Stimulated activated CD4-positive, alpha-beta T cell treated with anti-CD3 and anti-CD28 coated beads, Interleukin-15, amount 100 ng/mL, for 48 hours (primary cell): ENCODE results near the gene PAM16.
"Not testable (repeated sequence)": the region's sequence is repeated elsewhere in the genome, so short reads cannot be mapped to it uniquely, and the experiment has no call there.

Experiments used
- DNase-seq, 2 donors: peaks; one replicate each; pipeline ENCODE4 v3.0.0-alpha.2; 2020; ENCODE audit warnings: low read depth in 2 of 2

PAM16 gene

GRCh38 chr16:4334724-4335495 lies 16.2 kb downstream of the PAM16 start:
- DNase-seq = no peak

DNA sequence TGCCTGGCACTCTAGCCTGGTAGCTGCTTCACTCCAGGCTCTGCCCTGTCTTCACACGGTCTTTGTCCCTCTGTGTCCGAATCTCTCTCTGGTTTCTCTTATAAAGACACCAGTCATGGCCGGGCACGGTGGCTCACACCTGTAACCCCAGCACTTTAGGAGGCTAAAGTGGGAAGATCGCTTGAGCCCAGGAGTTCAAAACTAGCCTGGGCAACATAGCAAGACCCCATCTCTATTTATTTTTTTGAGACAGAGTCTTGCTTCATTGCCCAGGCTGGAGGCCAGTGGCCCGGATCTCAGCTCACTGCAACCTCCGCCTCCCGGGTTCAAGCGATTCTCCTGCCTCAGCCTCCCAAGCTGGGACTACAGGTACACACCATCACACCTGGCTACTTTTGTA lies 17.4 kb downstream of the PAM16 start:
- DNase-seq = not testable (repeated sequence)

- DNase-seq = no peak
Observed at GRCh38 chr16:4333308-4333638, 17.8 kb downstream of the PAM16 start.

- DNase-seq = no peak
Observed at GRCh38 chr16:4332623-4333307, 18.4 kb downstream of the PAM16 start.

DNA sequence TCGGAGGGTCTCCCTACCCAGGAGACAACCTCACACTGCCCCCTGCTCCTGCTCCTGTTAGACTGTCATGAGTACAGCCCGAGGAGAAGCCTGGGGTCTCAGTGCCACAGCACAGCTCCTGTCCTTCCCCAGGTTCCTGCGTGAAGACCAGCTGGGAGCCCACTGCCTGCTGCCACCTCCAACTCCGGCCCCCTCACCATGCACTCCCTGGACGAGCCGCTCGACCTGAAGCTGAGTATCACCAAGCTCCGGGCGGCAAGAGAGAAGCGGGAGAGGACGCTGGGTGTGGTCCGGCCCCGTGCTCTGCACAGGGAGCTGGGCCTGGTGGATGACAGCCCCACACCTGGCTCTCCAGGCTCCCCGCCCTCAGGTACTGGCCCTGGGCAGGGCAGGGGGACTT lies 19.0 kb downstream of the PAM16 start:
- DNase-seq = no peak

- peak in 1 of 2 donors; percentile 54 for DNase-seq
Observed at GRCh38 chr16:4330277-4330874, 20.7 kb downstream of the PAM16 start.

DNA sequence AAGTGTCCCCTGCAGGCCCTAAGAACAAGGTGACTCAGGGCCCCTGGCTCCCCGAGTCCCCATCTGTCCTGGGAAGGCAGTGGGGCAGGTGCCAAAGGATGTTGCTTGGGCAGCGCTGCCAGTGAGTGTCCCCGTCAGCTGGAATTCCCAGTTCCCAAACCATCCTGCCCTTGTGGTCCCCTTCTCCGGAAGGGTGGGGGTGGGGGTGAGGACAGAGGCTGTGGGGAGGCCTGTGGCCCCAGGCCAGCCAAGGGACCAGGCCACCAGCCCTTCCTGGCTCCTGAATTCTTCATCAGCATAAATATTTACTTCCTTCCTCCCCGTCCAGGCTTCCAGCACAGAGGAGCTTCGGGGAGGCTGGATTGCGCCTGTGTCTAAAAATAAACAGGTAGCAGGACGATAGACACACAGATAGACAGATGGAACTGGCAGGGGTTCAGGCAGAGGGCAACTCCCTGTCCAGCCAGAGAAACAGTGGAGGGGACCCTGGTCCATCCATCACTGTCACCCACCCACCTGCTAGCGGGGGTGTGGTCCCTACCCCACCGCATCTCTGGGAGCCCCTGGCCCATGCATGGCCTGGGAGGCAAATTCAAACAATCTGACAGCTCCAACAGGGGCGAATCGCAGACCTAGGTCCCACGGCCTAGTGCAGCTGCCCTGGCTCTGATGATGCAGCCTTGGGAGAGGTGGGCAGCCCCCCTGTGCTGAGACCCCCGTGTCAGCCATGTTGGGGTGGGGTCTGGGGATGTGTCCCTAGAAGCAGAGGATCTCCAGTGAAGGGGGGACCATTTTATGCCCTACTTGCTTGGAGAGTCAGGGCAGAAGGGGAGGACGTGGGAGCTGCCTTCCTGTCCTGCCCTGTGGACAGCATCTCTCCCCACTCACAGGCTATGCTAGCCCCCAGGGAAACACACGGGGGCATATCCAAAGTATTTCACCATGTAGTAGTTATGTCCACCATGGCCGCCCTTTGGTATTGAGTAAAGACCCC lies 22.0 kb downstream of the PAM16 start:
- no peak for DNase-seq

DNA sequence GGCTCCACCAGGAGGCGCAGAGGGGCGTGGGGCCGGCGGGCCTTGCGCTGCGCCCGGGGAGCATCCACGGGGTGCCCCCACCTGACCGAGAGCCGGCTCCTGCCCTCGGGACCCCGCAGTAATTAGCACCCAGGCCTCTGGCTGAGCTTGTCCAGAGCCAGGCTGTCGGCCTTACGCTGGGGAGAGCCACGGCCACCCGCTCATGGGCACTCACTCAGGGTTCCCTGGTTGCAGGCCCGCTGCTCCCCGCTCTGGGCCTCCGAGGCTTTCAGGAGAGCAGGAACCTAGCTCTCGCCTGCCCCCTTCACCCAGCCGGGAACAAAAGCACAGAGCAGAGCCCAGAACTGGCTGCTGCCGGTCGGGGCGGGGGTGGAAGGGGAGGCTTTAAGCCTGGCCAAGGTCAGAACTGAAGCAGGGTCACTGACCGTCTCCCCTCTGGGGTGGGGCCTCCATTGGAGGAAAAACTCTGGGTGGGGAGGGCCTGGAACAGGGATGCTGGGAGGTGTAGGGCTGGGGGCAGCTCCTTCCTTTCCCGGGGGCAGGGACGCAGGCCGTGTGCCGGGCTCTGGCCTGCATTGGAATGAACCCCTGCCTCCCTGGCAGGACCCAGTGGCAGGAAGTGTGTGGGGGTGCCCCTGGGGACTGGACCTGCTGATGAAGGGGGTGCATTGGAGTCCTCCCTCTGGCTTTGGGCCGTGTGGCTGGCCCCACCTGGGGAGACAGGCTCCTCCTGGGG lies 22.9 kb downstream of the PAM16 start:
- peak; percentile 45 to 46 for DNase-seq

DNA sequence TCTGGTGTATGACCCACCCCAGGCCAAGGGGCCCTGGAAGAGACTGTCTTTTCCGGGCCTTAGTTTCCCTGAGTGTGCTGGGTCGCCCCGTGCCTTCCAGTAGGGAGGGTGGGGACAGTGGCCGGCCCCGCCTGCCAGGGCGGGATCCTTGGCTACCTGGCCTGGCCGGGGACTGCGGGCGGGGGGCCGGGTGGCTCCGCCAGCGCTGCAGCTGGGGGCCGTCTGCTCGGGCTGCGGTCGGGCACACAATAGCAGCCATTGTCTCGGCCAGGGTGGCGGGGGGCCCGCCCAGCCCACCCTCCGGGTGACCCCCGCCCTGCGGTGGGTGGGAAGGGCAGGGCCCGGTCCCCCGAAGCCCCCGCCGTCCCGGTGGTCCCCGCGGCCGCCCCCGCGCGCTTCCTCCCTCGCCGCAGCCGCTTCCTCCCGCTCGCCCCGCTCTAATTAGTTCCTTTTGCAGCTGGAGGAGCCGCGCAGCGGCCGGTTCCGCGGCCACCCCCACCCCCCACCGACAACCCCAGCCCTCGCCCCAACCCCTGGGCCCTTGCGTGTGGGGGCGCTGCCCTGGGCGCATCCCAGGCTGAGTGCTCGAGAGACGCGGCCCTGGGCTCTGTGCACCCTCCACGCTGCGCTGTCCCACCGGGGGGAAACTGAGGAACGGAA lies 23.6 kb downstream of the PAM16 start:
- no peak for DNase-seq

- no peak for DNase-seq
Observed at GRCh38 chr16:4325253-4325758, 25.8 kb downstream of the PAM16 start.

DNA sequence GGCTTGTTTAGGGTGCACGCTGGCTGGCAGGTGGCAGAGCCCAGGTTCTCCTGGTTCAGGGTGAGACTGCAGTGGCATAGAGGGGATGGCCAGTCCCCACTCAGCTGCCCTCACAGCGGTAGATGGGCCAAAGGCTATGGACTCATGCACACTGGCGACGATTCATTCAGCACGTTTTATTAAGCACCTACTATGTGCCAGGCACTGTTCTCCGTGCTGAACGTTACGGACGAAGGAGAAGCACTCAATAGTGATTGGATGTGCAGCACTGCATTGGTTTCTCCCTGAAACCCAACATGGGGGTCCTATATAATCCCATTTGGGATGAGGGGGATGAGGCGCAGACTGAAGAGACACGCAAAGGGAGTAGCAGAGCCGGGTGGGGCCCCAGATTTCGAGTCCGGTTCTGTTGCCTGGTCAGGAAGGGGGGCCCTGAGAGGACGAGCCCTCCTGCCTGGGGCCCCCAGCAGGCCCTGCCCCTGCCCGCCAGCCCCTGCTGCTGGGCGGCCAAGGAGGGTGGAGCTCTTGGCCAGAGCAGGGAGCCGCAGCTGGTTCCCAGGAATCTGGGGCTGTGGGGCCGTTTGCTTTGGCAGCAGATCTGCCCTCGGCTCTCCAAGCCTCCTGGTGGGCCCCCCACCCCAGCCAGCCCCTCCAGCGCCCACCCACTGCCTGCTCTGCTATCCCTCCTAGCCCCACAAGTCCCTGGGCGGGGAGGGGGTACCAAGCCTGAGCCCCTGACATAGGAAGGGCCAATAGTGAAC lies 26.4 kb downstream of the PAM16 start:
- DNase-seq = no peak

GRCh38 chr16:4323845-4324488 lies 27.2 kb downstream of the PAM16 start:
- DNase-seq = no peak

GRCh38 chr16:4323071-4323844 lies 27.9 kb downstream of the PAM16 start:
- DNase-seq = no peak

DNA sequence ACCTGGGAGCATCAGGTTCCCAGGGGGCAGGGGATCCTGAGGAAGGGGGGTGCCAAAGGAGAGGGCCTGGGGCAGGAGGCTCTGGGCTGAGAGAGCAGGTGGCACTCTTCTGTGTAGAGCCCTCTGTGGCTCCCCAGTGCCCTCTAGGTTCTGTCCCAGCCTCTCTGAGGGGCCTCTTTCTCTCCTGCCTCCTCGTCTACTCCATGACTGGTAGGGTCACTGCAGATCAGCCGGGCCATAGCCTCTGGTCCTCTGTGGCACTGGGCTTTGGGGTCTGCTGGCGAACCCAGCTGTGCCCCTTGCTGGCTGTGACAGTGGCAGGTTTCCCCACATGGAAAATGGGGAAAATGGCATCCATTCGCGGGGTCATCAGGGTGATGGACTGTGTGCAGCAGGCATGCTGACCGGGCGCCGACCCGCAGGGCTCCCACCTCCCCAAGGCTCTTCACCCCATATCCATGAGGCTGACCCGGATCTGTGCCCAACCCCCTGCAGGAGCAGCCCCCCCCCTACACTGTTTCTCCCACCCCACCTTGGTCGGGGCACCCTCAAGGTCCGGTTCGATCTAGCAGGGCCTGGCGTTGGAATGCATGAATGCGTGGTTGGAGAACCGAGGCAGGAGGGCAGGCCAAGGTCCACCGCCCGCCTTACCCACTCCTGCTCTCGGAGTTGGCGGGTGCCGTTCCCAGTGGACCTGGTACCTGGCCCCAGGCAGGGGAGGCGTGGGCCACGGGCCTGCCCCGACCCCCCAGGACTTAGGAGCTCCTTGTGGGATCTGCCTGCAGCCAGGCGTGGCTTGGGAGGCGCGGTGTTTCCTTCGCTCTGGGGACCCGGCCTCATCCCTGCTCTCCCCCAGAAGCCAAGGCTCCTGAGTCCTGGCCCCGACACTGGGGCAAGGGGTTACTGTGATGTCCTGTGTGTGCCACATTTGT lies 28.7 kb downstream of the PAM16 start:
- no peak for DNase-seq

- DNase-seq = no peak
Observed at GRCh38 chr16:4321286-4322120, 29.6 kb downstream of the PAM16 start.

- DNase-seq = no peak
Observed at GRCh38 chr16:4320571-4321137, 30.5 kb downstream of the PAM16 start.
